Activated CD8-positive, alpha-beta memory T cell treated with anti-CD3 and anti-CD28 coated beads, Interleukin-2, amount 50 U/mL, for 24 hours (primary cell): Measurements from ENCODE around the gene GOLPH3L.
"Not testable (repeated sequence)": the region's sequence is repeated elsewhere in the genome, so short reads cannot be mapped to it uniquely, and the experiment has no call there.

Experiments
- DNase-seq: peaks from one replicate; pipeline ENCODE4 v3.0.0-alpha.2; 2020; ENCODE audit errors: extremely low read depth

GOLPH3L gene

GRCh38 chr1:150696995-150697927 is at the start of gene GOLPH3L:
Gene GOLPH3L (minus strand): TSS chr1:150697154. CDS start chr1:150694838, 2,316 bp downstream.
- peak; percentile 81 for DNase-seq

DNA sequence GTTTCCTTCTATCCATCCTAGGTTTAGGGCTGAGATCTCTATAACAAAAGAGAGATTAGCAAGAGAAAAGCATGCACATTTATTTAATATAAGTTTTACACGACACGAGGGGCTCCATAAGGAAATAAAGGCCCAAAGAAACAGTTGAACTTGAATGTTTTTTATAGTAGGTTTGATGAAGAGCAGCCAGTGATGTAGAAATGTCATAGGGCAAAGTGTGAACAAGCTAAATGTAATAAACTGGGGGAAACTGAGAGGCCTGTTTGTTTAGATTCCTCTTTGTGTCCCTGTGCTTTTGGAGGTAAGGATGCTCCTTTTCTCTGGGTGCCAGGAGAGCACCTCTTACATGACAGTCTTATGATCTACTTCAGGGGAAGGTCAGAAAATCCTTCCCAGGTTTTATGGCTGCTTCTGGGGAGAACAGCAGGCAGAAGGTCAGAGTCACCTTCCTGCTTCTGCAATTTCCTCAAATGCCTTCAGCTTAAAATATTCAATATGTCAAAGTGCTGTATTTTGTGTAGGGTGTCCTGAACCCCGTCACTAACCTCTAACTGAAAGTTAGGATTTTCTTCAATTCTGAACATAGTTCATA is 33.3 kb upstream of the GOLPH3L start:
- no peak for DNase-seq

- DNase-seq = no peak
These were observed 27.4 kb upstream of the GOLPH3L start for GRCh38 chr1:150724336-150724735.

GRCh38 chr1:150720703-150721102 is 23.7 kb upstream of the GOLPH3L start, which contains the start of gene HORMAD1:
Gene HORMAD1 (minus strand): TSS chr1:150720895. CDS start chr1:150719505, 1,390 bp downstream.
- DNase-seq = no peak

DNA sequence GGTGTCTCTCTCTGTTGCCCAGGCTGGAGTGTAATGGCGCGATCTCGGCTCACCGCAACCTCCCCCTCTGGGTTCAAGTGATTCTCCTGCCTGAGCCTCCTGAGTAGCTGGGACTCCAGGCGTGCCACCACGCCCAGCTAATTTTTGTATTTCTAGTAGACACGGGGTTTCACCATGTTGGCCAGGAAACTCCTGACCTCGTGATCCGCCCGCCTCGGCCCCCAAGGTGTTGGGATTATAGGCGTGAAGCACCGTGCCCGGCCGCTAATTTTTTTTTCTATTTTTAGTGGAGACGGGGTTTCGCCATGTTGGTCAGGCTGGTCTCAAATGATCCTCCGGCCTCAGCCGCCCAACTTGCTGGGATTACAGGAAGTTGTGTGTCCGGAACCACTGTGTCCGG is 23.1 kb upstream of the GOLPH3L start:
- no peak for DNase-seq

- no peak for DNase-seq
These were observed 21.4 kb upstream of the GOLPH3L start for GRCh38 chr1:150718225-150718891.

GRCh38 chr1:150709031-150709430 is 12.1 kb upstream of the GOLPH3L start:
- DNase-seq = not testable (repeated sequence)

GRCh38 chr1:150708595-150708994 is 11.6 kb upstream of the GOLPH3L start:
- DNase-seq = no peak

- no peak for DNase-seq
These were observed 9.1 kb upstream of the GOLPH3L start for GRCh38 chr1:150706091-150706490.

GRCh38 chr1:150703427-150703826 is 6.5 kb upstream of the GOLPH3L start:
- no peak for DNase-seq

- DNase-seq = no peak
These were observed 364 bp downstream of the GOLPH3L start for GRCh38 chr1:150696590-150696989.

- no peak for DNase-seq
These were observed 792 bp downstream of the GOLPH3L start for GRCh38 chr1:150696162-150696561.

DNA sequence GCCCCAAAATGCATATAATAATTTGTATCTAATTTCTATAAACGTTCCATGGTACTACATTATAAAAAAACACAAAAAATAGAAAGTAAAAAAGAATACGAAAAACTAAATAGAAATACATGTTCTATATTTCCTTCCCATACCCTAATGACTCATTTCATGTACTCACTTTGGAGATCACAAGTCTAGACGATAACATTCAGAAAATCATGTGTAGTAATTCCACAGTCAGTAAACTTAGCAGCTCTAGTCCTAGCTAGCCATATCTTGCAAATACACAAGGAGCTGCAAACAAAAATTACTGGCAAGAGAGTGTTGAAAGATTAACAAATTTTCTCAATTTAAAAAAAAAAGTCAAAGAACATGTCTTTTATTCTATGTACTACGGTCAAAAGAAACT is 1.4 kb downstream of the GOLPH3L start:
- no peak for DNase-seq

DNA sequence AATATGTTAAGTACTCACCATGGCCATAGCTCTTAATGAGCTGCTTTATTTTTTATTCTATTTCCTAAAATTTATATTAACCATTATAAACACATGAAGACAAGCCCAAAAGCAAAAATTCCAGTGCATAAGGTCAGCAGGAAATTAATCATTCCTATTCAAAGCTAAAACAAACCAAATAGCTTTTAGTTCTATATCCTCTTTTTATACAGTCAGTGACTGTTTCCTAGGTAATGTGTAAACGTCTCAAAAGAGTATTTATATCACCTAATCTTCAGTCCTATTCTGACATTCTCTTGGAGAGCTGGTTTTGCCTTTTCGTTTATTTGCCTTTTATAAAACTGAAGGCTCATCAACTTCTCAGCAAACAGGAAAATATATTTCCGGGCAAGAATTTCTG is 4.2 kb downstream of the GOLPH3L start:
- no peak for DNase-seq

GRCh38 chr1:150688763-150689162 is 8.2 kb downstream of the GOLPH3L start:
- DNase-seq = no peak

DNA sequence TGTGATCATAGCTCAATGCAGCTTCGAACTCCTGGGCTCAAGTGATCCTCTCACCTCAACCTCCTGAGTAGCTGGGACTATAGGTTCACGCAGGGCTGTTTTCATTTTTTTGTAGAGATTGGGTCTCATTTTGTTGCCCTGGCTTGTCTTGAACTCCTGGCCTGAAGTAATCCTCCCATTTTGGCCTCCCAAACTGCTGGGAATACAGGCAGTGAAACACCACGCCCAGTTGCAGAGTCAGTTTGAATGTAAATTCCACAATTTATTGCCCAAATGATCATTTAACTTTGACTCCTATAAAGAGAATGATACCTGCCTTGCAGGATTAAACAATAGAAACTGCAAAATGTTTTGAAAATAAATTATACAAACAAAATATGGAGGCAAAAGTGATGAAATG is 10.7 kb downstream of the GOLPH3L start:
- no peak for DNase-seq

- no peak for DNase-seq
These were observed 13.0 kb downstream of the GOLPH3L start for GRCh38 chr1:150683914-150684313.

DNA sequence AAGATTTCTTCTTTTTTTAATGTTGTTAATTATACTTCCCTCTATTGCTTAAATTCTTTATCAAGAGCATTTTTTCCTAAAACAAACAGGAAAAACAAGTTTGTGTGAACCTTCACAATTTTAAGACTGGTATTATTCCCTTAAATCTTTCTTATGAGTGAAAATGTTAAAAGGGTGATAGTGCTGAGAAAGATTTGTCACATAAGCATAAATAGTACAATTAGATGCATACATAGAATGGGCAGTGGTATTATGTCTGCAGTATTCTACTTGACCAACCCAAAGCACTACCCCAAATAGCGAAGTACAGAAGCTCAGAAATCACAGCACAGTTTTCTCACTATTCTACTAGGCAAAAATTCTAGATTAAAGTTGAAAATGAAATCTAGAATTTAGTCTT is 18.0 kb downstream of the GOLPH3L start:
- DNase-seq = no peak

DNA sequence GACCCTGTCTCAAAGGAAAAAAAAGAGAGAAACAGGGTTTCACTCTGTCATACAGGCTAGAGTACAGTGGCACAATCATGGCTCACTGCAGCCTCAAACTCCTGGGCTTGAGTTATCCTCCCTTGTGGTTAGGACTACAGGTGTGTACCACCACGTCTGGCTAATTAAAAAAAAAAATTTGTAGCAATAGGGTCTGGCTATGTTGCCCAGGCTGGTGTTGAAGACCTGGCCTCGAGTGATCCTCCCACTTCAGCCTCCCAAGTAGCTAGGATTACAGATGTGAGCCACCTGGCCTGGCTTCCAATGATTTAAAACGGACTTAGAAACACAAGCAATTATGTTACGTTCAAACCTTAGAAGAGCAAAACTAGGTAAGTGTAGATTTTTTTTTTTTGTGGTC is 22.1 kb downstream of the GOLPH3L start:
- DNase-seq = no peak

GRCh38 chr1:150663321-150663720 is 33.6 kb downstream of the GOLPH3L start:
- no peak for DNase-seq

DNA sequence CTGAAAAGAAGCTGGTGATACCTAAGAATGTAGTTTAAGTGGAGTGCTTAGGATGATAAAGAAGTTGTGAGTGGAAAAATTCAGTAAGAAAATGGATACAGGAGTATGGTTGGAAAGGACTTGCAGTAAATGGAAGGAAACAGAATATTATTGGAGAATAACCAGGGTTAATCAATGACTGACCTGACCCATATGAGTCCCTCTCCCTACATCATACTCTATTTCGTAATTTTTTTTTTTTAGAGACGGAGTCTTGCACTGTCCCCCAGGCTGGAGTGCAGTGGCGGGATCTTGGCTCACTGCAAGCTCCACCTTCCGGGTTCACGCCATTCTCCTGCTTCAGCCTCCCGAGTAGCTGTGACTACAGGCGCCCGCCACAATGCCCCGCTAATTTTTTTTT is 34.1 kb downstream of the GOLPH3L start:
- no peak for DNase-seq

- no peak for DNase-seq
These were observed 35.8 kb downstream of the GOLPH3L start for GRCh38 chr1:150661156-150661555.

GRCh38 chr1:150660584-150660983 is 36.4 kb downstream of the GOLPH3L start:
- DNase-seq = no peak
